MG63 (cell line): ENCODE measurements around the gene MYLK. TPM values are rescaled to one million over a fixed set of nuclear protein-coding genes. Genes with fewer than 3 reads are reported as not detected.

Experiments used
- DNase-seq: peaks from one replicate; pipeline ENCODE4 v3.0.0-alpha.2; 2020
- H3K27me3 ChIP-seq: fragments of 250-450 bp; sonication (Bioruptor Pico); 2 replicates; pipeline ENCODE4 v1.5.1; 2020; ENCODE audit warnings: mild to moderate bottlenecking, moderate library complexity
- H3K36me3 ChIP-seq: fragments of 250-450 bp; sonication (Bioruptor Pico); 2 replicates; pipeline ENCODE4 v1.5.1; 2020; ENCODE audit warnings: mild to moderate bottlenecking, moderate library complexity
- H3K4me3 ChIP-seq: fragments of 250-450 bp; sonication (Bioruptor Pico); 2 replicates; pipeline ENCODE4 v1.5.1; 2020; ENCODE audit warnings: mild to moderate bottlenecking, moderate library complexity
- H3K9me3 ChIP-seq: fragments of 250-450 bp; sonication (Bioruptor Pico); 2 replicates; pipeline ENCODE4 v1.5.1; 2020; ENCODE audit warnings: mild to moderate bottlenecking, moderate library complexity
- total RNA-seq: library from RNA; depleted of rRNA; stranded (reverse); fragments of >200 nt; shearing (Covaris generic); gene quantifications from 2 replicates; pipeline ENCODE4 v1.2.3, GENCODE V29; 2014; ENCODE audit warnings: low replicate concordance

Gene MYLK
- total RNA-seq, 1 experiment from 2014 or later, result 12.5 TPM

DNA sequence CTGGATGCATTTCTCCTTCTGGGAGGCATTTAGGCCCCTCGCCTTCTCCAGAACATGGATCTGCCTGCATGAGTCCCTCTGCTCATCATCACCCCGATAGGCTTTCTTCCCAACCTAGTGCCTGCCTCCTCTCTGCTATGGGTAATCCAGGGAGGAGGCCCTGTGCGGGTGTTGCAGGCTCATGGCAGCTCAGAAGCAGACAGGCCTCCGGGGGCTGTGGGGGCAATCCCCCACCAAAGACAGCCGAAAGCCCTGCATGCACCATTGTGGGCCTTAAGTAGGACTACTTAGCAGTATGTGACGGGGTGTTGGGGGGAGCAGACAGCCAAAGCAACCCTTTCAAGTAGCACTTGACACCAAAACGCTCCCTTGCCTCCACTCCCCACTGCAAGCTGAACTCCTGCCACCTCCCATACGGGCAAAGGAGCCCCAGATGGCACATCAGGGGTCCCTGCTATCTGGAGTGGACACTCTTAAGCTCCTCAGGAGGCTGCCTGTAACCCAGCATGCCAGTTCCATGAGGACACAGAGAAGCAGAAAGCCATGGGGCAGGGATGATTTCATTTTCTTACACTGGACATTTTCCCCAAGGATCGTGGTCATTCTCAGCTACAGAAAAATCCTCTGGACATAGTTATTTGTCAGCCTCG, 200.5 kb downstream of the MYLK start:
- no peak for DNase-seq
- H3K9me3 ChIP-seq, result no peaks in the 10 kb centered on the region
- H3K27me3 ChIP-seq, result no peaks in the 10 kb centered on the region
- no peak overlapping the region for H3K4me3 ChIP-seq
- no peaks in the 10 kb centered on the region for H3K36me3 ChIP-seq

DNA sequence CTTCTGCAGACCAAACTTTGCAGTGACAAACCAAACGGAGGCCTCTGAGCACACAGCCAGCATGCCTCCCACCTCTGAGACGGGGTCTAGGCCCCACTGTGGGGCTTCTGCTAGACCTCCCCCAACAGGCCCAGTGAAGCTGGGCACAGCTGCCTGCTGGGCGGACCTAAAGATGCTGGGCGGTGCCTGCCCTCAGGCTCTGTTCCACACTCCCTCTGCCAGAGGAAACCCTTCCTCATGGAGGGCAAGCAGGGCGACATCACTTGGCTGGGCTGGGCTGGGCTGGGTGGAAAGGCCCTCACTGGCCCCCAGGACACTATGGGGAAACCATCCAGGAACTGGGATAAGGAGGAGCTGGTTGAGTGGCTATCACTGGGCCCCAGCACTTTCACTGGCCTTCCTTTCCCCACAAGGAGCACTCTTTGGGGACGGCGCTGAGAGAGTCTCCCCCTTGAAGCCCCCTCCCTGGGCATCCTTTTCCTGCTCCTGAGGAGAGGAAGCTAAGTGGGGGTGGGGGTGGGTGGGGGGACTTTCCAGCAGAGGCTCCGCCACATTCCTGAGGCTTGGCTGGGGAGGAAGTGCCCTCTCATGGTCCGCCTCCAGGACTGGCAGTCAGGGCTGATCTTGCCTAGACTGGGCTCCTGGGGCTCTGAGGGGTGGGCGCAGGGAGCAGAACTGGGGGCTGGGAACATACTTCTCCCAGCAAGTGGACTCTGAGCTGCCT, 201.2 kb downstream of the MYLK start:
- peak; percentile 30 for DNase-seq
- Histone ChIP-seq H3K36me3 (no peaks in the 10 kb centered on the region), H3K27me3 (no peaks in the 10 kb centered on the region)

DNA sequence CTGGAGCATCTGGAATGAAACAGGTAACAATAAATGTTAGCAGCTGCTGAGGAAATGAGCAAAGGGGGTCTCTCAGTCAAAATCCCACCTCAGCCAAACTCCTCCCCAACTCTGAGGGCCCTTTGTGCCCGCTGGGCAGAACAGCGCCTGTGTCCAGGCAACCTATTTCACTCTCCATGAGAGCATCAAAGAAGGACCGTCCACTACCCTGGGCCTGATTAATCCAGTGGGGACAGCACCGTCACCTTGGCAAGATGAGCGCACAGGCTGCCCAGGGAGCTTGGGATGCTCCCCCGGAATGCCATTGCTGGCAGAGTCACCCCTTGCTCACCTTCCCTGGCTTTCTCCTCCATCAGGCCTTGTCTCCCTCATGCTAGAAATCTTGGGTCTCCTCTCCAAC, 201.8 kb downstream of the MYLK start:
- DNase-seq, result no peak
- no peaks in the 10 kb centered on the region for H3K9me3 ChIP-seq
- peaks cover under 1% of the 10 kb centered on the region; the same call in 1 of the 2 replicates for H3K36me3 ChIP-seq
- no peak overlapping the region for H3K4me3 ChIP-seq
- H3K27me3 ChIP-seq, result no peaks in the 10 kb centered on the region

More for the DNA sequence above, 201.2 kb downstream of the MYLK start:
- H3K9me3 ChIP-seq, result no peaks in the 10 kb centered on the region
- no peak overlapping the region for H3K4me3 ChIP-seq

DNA sequence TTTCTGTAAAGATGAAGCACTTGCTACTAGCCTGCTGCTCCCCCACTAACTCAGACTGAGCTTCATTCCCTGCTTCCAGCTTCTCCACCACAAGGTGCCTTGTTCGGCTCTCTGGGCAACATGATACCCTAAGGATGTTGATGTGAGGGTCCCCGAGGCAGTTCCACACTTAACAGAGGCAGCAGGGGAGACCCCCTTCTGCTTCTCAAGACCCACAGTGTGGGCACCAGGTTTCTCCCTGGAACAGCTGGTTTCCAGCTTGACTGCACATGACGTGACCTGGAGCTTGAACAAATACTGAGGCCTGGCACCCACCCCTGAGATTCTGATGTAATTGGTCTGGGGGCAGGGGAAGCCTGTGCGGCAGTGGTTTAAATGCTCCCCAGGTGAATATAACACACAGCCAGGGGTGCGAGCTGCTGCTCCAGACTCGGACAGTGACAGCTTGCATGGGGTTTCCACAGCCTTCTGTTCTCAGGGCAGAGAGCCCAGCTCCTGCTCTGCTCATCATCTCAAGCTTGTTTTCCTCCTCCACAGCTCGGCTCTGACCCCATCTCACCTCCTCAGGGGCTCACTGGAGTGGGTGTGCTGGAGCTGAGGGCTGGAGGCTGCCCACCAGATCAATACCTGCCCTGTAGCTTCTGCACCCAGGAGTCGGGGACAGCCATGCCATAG, 204.3 kb downstream of the MYLK start:
- Histone ChIP-seq H3K36me3 (peaks cover 6% of the 10 kb centered on the region; the same call in 1 of the 2 replicates), H3K9me3 (no peaks in the 10 kb centered on the region), H3K27me3 (no peaks in the 10 kb centered on the region), H3K4me3 (no peak overlapping the region)
- no peak for DNase-seq

DNA sequence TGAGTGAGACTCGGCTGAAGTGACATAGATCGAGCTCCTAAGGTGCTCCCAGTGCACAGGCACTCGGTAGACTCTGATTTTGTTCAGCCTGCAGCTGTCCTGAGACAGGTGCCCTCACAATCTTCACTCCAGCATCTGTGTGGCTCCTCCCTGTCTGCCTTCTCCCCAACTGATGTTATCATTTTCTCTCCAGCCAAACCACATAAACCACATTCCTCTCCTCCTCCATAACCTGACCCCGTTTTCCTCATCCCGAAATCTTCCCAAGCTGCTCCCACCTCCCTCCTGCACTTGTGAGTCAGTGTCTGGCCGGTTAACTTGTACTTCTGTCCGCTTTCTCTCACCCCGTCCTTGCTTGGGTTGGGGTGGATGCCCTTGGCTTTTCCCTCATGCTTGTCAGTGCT, 206.0 kb downstream of the MYLK start:
- peak; percentile 79 for DNase-seq
- H3K9me3 ChIP-seq, result no peaks in the 10 kb centered on the region
- no peaks in the 10 kb centered on the region for H3K27me3 ChIP-seq
- H3K36me3 ChIP-seq, result peaks cover 6% of the 10 kb centered on the region; the same call in 1 of the 2 replicates
- H3K4me3 ChIP-seq, result no peak overlapping the region

DNA sequence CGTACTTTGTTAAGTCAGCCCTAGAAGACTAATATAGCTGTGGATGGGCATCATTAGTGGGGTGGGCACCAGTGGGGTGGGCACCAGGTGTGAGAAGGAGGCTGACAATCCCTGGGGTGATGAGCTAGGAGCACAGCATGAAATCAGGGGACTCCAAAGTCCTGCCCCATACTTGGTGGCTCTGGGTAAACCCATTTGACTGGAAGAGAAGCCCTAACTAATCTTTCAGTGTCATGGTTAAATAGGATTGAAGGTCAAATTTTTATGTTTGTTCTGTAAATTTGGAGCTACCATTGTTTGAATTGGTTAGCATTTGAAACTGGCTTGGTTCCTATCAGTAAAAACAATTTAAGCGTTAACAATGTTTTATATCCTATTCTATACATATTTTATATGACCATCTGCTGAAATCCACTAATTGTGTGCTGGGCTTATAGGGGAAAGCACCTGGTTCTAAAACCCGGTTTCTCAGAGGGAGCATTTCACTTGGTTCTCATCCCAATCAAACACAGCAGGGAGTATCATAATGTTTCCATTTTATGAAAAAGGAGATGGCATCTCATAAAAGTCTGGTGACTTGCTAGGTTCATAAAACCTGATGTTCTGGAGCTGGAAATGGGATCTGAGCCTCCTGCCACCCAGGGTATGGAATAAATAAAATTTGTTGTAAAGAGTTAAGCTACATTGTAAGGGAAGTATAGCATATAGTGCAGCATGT, 211.5 kb downstream of the MYLK start:
- Histone ChIP-seq H3K36me3 (peaks cover 6% of the 10 kb centered on the region; the same call in 1 of the 2 replicates), H3K4me3 (no peak overlapping the region), H3K27me3 (no peaks in the 10 kb centered on the region), H3K9me3 (no peaks in the 10 kb centered on the region)
- DNase-seq, result no peak

DNA sequence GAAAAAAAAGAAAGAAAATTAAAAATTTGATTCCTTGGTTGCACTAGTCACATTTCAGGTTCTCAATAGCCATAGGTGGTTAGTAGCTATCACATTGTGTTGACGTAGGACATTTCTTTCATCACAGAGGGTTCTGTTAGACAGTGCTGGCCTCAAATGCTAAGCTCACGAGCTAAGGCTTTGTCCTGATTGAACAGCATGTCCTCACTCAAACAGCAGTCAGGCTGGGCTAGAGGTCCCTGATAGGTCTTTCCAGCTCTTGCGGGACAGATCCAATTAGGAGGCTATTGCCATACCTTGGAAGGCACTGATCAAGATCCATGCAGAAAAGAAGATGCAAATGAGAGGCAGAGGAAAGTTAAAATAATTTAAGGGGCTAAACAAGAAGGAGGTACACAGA, 213.4 kb downstream of the MYLK start:
- H3K36me3 ChIP-seq, result no peaks in the 10 kb centered on the region

DNA sequence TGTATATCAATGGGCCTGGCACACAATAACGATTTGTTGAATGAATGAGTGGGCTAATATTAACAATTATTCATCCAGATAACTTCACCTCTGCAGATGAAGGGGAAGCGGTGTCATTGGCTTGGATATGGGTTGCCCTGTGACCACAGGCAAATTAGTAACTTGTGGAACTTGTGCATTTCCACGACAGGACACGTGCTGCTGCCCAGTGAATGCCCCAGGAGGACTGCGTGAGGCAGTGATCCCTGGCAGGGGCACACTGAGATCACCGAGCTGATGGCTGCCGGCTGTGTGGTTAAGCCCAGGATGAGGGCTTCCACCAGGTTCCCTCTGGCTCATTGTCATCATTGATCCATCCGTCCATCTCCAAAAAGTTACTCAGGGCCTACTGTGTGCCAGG, 215.2 kb downstream of the MYLK start:
- no peaks in the 10 kb centered on the region for H3K36me3 ChIP-seq
- no peaks in the 10 kb centered on the region for H3K9me3 ChIP-seq
- H3K27me3 ChIP-seq, result no peaks in the 10 kb centered on the region
- no peak overlapping the region for H3K4me3 ChIP-seq
- DNase-seq, result no peak

More for the DNA sequence above, 213.4 kb downstream of the MYLK start:
- H3K4me3 ChIP-seq, result no peak overlapping the region
- H3K9me3 ChIP-seq, result no peaks in the 10 kb centered on the region
- no peaks in the 10 kb centered on the region for H3K27me3 ChIP-seq
- no peak for DNase-seq

DNA sequence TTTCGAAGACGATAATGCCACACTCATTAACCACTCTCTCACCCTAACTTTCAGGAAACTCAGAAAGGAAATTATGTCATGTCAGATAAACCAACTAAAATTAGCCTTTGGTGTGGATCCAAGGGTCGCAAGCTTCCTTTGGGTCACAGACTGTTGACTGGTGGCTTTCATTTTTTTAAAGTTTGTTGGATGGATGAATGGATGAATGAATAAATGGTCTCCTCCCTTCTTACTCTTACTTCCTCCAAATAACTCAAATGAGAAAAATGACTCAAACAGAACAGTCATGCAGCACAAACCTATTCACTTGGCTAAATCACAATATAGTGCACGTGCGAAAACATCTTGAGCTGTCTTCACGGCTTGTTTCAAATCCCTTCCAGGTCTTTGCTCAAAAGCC, 216.3 kb downstream of the MYLK start:
- Histone ChIP-seq H3K9me3 (no peaks in the 10 kb centered on the region), H3K36me3 (no peaks in the 10 kb centered on the region), H3K27me3 (no peaks in the 10 kb centered on the region), H3K4me3 (no peak overlapping the region)
- DNase-seq, result no peak

DNA sequence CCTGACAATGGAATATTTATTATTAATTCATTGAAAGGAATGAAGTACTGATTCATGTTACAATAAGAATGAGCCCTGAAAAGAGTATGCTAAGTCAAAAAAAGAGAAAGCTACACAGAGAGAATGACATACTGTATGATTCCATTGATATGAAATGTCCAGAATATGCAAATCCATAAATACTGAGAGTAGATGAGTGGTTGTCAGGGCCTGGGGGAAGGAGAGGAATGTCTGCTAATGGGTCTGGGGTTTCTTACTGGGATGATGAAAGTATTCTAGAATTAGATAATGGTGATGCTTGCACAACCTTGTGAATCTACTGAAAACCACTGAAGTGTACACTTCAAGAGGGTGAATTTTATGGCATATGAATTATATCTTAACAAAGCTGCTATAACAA, 219.4 kb downstream of the MYLK start:
- Histone ChIP-seq H3K4me3 (no peak overlapping the region), H3K36me3 (no peaks in the 10 kb centered on the region), H3K9me3 (no peaks in the 10 kb centered on the region), H3K27me3 (no peaks in the 10 kb centered on the region)
- no peak for DNase-seq

DNA sequence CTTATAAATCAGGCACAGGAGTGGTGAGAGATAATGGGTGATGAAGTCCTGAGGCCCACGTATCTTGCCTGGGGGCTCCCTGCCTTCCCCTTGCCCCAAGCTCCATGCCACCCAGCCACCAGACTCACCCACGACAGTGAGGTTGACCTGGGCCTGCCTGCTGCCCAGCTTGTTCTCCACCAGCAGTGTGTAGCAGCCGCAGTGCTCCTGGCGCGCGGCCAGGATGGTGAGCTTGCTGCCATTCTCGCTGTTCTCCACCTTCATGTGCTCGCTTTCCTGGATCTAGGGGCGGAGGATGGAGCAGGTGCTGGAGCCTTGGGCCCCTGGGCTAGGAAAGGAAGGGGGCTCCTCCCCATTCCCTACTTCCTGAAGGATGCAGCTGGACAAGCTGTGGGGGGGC, 220.2 kb downstream of the MYLK start:
- H3K36me3 ChIP-seq, result no peaks in the 10 kb centered on the region
- no peaks in the 10 kb centered on the region for H3K27me3 ChIP-seq
- DNase-seq, result no peak

DNA sequence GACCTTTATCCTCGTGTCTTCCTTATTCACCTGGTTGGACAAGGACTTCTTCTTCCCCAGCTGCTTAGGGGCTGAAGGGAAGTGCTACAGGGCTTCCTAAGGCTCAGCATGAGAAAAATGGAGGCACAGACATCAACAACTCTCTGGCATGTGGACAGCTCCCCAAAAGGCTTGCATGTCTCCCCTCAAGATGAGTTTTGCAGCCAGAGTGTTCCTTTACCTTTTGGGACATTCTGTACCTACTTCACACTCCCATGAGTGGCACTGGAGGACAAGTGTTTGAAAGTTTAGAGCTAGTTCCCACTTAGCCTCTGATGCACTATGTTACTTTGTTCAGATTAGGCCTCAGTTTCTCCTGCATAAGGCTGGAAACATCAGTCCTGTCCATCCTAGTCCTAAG, 222.2 kb downstream of the MYLK start:
- Histone ChIP-seq H3K27me3 (no peaks in the 10 kb centered on the region), H3K4me3 (no peak overlapping the region), H3K9me3 (no peaks in the 10 kb centered on the region; the same call in 1 of the 2 replicates), H3K36me3 (peaks cover 12% of the 10 kb centered on the region)
- DNase-seq, result no peak

More for the DNA sequence above, 220.2 kb downstream of the MYLK start:
- Histone ChIP-seq H3K4me3 (no peak overlapping the region), H3K9me3 (no peaks in the 10 kb centered on the region)

DNA sequence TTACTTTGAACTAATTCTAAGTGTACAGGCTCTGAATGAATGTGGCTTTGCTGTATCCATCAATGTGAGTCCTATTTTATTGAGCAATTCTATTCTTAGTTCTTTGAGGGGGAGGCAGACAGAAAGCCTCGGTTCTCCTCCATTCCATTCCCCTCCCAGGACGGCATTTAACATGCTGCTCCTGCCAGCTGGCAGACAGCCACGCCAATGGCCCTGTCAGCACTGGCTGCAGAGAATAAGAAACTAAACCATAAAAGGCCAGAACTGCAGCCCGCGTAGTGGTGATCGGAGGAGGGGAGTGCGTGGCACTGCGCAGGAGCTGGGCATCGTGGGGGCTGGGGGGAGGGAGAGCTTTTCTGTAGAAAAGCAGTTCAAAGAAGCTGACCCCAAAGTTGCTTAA, 223.2 kb downstream of the MYLK start:
- H3K9me3 ChIP-seq, result no peaks in the 10 kb centered on the region; the same call in 1 of the 2 replicates
- H3K36me3 ChIP-seq, result peaks cover 14% of the 10 kb centered on the region
- H3K4me3 ChIP-seq, result no peak overlapping the region
- DNase-seq, result peak; percentile 69
- no peaks in the 10 kb centered on the region for H3K27me3 ChIP-seq

DNA sequence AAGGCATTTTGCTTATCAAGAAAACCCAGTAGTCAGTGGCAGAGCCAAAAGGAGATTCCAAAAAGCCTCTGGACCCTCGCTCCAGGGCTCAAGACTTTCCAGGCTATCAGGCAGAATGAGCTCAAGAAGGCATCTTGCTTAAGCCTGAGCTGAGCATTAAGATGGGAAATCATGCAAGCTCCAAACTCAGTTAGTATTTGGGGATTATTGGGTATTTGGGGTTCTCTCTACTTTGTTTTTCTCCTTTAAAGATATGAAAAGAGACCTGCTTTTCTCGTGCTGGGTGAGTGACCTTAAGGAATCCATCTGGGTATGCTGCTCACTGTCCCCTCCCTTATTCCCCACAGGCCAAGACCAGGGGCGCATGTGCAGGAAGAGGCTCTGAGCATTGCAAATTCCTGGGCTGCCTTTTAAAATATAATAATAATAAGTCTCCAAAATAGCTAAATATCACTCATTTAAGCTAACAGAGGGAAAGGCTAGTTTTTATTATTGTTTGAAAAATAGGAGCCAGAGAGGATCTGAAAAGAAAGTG, 223.9 kb downstream of the MYLK start:
- no peak overlapping the region for H3K4me3 ChIP-seq
- no peak for DNase-seq
- no peaks in the 10 kb centered on the region for H3K27me3 ChIP-seq
- peaks cover 14% of the 10 kb centered on the region for H3K36me3 ChIP-seq
- H3K9me3 ChIP-seq, result no peaks in the 10 kb centered on the region; the same call in 1 of the 2 replicates

DNA sequence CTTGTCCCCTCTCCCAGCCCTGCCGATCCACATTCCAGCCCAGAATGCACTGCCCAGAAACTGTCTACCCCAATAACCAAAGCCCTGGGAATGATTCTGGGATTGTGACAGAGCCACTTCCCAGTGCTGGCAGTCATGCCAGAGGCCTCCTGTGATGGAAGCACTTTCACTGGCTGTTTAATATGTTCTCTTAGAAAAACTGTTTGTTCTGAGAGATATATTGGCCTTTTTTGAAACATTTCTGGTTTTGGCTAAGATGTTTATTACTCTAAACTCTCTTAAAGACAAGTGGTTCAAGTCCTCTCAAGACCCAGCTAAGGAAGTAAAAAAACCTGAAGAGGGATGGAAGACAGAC, 225.3 kb downstream of the MYLK start:
- DNase-seq, result no peak
- H3K27me3 ChIP-seq, result no peaks in the 10 kb centered on the region
- H3K36me3 ChIP-seq, result peaks cover 14% of the 10 kb centered on the region
- no peaks in the 10 kb centered on the region; the same call in 1 of the 2 replicates for H3K9me3 ChIP-seq
- no peak overlapping the region for H3K4me3 ChIP-seq

DNA sequence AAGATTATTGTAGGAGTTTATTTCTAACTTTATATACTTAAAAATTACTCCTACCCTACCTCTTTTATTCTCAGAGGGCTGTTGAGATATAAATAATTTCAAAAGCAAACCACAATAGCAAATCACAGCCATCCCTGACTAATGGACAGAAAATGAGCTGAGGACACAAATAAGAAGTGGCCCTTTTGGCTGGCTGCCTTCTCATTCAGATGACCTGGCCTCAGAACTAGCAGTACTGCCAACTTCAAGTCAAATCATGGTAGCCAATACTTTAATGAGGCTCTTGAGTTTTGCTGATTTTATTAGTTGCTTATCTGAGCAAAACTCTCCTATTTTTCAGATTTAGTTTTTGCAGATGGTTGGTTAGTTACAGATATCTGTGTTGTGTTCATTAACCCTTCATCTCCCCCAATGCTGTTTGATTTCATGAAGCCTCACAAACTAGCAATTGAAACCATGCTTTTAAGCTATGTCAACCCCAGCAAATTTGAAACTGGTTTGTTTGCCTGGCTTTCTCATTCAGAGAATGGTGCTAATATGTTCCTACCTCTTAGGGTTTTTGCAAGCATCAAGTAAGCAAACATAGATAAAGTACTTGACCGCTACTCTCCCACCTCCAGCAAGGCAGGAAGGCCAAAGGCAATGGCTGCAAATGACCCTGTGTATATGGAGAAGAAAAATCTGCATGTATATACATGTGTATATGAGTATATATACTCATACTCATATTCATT, 225.8 kb downstream of the MYLK start:
- Histone ChIP-seq H3K4me3 (no peak overlapping the region), H3K36me3 (peaks cover 14% of the 10 kb centered on the region), H3K27me3 (no peaks in the 10 kb centered on the region), H3K9me3 (no peaks in the 10 kb centered on the region; the same call in 1 of the 2 replicates)
- DNase-seq, result peak; percentile 82
